CD14-positive monocyte (primary cell): ENCODE measurements around the gene CSMD2. TPM values are rescaled to one million over a fixed set of nuclear protein-coding genes. Genes with fewer than 3 reads are reported as not detected.

Experiments
- DNase-seq, 3 donors: peaks; one replicate each; pipeline ENCODE4 v3.0.0-alpha.2; 2011 to 2022
- H2AFZ ChIP-seq: 2 replicates; pipeline ENCODE4 v1.6.0; 2012; ENCODE audit warnings: mild to moderate bottlenecking, low read depth, low read length, inconsistent platforms; ENCODE audit not compliant: insufficient read depth, poor library complexity, severe bottlenecking
- H3K27ac ChIP-seq, 2 donors: 1 replicate in 1 of 2; 2 replicates in 1 of 2; pipeline ENCODE4 v1.5.1; 2012 to 2013; ENCODE audit warnings: low read length in 2 of 2, control low read depth in 1 of 2, inconsistent platforms in 1 of 2, low read depth in 1 of 2, mild to moderate bottlenecking in 1 of 2
- H3K27me3 ChIP-seq, 2 donors: one replicate each; pipeline versions ENCODE4 v1.6.0 to v1.6.1; 2011 to 2013; ENCODE audit warnings: low read length in 2 of 2; ENCODE audit not compliant: control insufficient read depth in 2 of 2, insufficient read depth in 2 of 2
- H3K36me3 ChIP-seq, 2 donors: replicated peaks in 1 of 2; 1 replicate in 1 of 2; 2 replicates in 1 of 2; pipeline versions ENCODE4 v1.5.1 to v1.6.1; 2012 to 2013; ENCODE audit warnings: low read length in 2 of 2, control low read depth in 1 of 2, inconsistent platforms in 1 of 2, mild to moderate bottlenecking in 1 of 2; ENCODE audit not compliant: insufficient read depth in 2 of 2, control insufficient read depth in 1 of 2
- H3K4me1 ChIP-seq, 2 donors: 1 replicate in 1 of 2; 2 replicates in 1 of 2; pipeline versions ENCODE4 v1.5.1 to v1.6.1; 2012 to 2013; ENCODE audit warnings: low read length in 2 of 2, control low read depth in 1 of 2, inconsistent platforms in 1 of 2, mild to moderate bottlenecking in 1 of 2, moderate library complexity in 1 of 2; ENCODE audit not compliant: insufficient read depth in 2 of 2, control insufficient read depth in 1 of 2
- H3K4me2 ChIP-seq: replicated peaks from 2 replicates; pipeline ENCODE3; 2012; ENCODE audit warnings: low read length, moderate library complexity, mild to moderate bottlenecking; ENCODE audit not compliant: poor library complexity, severe bottlenecking; ENCODE audit errors: extremely low read depth
- H3K4me3 ChIP-seq, 3 experiments: fragments of 200-600 bp in 1 of 3; sonication (generic) in 1 of 3; replicated peaks in 1 of 3; 1 replicate in 2 of 3; 2 replicates in 1 of 3; pipeline ENCODE4 v1.5.1; 2011 to 2013; ENCODE audit warnings: low read length in 3 of 3, mild to moderate bottlenecking in 3 of 3, control low read depth in 2 of 3, low read depth in 2 of 3, inconsistent platforms in 1 of 3, moderate library complexity in 1 of 3
- H3K79me2 ChIP-seq: 2 replicates; pipeline ENCODE4 v1.6.0; 2012; ENCODE audit warnings: mild to moderate bottlenecking, control low read depth, inconsistent platforms, low read length, moderate library complexity; ENCODE audit not compliant: insufficient read depth
- H3K9ac ChIP-seq: 2 replicates; pipeline ENCODE4 v1.6.0; 2017; ENCODE audit warnings: low read length, mild to moderate bottlenecking; ENCODE audit not compliant: insufficient read depth, poor library complexity, severe bottlenecking
- H3K9me3 ChIP-seq, 2 donors: replicated peaks in 1 of 2; 1 replicate in 1 of 2; 2 replicates in 1 of 2; pipeline versions ENCODE4 v1.5.1 to v1.6.1; 2012 to 2013; ENCODE audit warnings: low read length in 2 of 2, control low read depth in 1 of 2; ENCODE audit not compliant: control insufficient read depth in 1 of 2, insufficient read depth in 1 of 2
- H4K20me1 ChIP-seq: 2 replicates; pipeline ENCODE4 v1.6.0; 2012; ENCODE audit warnings: mild to moderate bottlenecking, low read length, control low read depth, moderate library complexity; ENCODE audit not compliant: insufficient read depth
- H3K27ac Mint-ChIP-seq, 7 donors: one replicate each; pipeline ENCODE4 v1.8.0; 2020; ENCODE audit warnings: mild to moderate bottlenecking in 7 of 7, mixed read lengths in 7 of 7, moderate library complexity in 6 of 7, inconsistent platforms in 2 of 7
- H3K27me3 Mint-ChIP-seq, 3 donors: one replicate each; pipeline ENCODE4 v1.8.0; 2021 to 2022; ENCODE audit warnings: low read depth in 3 of 3, mild to moderate bottlenecking in 3 of 3, mixed read lengths in 3 of 3, moderate library complexity in 3 of 3, inconsistent platforms in 1 of 3
- H3K36me3 Mint-ChIP-seq, 2 donors: one replicate each; pipeline ENCODE4 v1.8.0; 2020; ENCODE audit warnings: mixed read lengths in 2 of 2, inconsistent platforms in 1 of 2, mild to moderate bottlenecking in 1 of 2
- H3K4me1 Mint-ChIP-seq: one replicate; pipeline ENCODE4 v1.8.0; 2020; ENCODE audit warnings: mild to moderate bottlenecking, mixed read lengths
- H3K4me3 Mint-ChIP-seq, 2 donors: one replicate each; pipeline ENCODE4 v1.8.0; 2020; ENCODE audit warnings: mild to moderate bottlenecking in 2 of 2, mixed read lengths in 2 of 2, moderate library complexity in 1 of 2
- H3K9me3 Mint-ChIP-seq, 7 donors: one replicate each; pipeline ENCODE4 v1.8.0; 2020 to 2022; ENCODE audit warnings: mixed read lengths in 7 of 7, mild to moderate bottlenecking in 6 of 7, moderate library complexity in 6 of 7, inconsistent platforms in 2 of 7
- CTCF ChIP-seq: fragments of 200-600 bp; IDR thresholded peaks from one replicate; pipeline ENCODE4 v1.8.0; 2022; ENCODE audit warnings: antibody characterized with exemption, mild to moderate bottlenecking
- WGBS: methylation state at CpG from one replicate; pipeline ENCODE4 v1.1.5; 2013; ENCODE audit warnings: missing lambda C conversion rate; ENCODE audit not compliant: insufficient coverage; 5-methylcytosine and 5-hydroxymethylcytosine counted together
- intact Hi-C, 2 donors: fragments of 100-400 bp; cut with micrococcal nuclease; formaldehyde crosslinking; loops; one replicate each; pipeline versions ENCODE4 v1.15.0 to v1.15.1; 2023
- polyA plus RNA-seq, 3 donors: library from polyadenylated mRNA; depleted of rRNA in 1 of 3; unstranded in 2 of 3; stranded (reverse) in 1 of 3; fragments of 300-500 nt in 2 of 3; fragments of >200 nt in 1 of 3; fragmentation: Illumina TruSeq in 2 of 3; gene quantifications; 1 replicate in 2 of 3; 2 replicates in 1 of 3; pipeline ENCODE4 v1.2.3, GENCODE V29; 2012 to 2021

Gene CSMD2
- polyA plus RNA-seq, 3 donors, result 0.04 TPM; not detected in 2

- H3K4me1 Mint-ChIP-seq, result no peaks in the 10 kb centered on the region
Measured at GRCh38 chr1:34029954-34030353, 135.1 kb downstream of the CSMD2 start.

GRCh38 chr1:34029515-34029914, 135.5 kb downstream of the CSMD2 start:
- no peaks in the 10 kb centered on the region for H3K9me3 ChIP-seq
- no peak for DNase-seq
- 82% methylated on average over 3 of the region's 3 CpGs for WGBS
- Mint-ChIP-seq H3K9me3 (no peaks in the 10 kb centered on the region), H3K4me1 (no peaks in the 10 kb centered on the region), H3K27ac (no peak overlapping the region), H3K27me3 (peaks cover 2 to 8% (median 8%) of the 10 kb centered on the region in 3 donors), H3K4me3 (no peak overlapping the region), H3K36me3 (no peaks in the 10 kb centered on the region)
- H3K27me3 ChIP-seq, result no peaks in the 10 kb centered on the region
- H3K79me2 ChIP-seq, result no peaks in the 10 kb centered on the region
- H3K27ac ChIP-seq, result no peak overlapping the region
- no peak overlapping the region for H2AFZ ChIP-seq
- TF ChIP-seq CTCF, result no peak
- no peaks in the 10 kb centered on the region for H3K4me1 ChIP-seq
- no peak overlapping the region for H3K4me3 ChIP-seq
- H3K9ac ChIP-seq, result no peak overlapping the region
- intact Hi-C loops, result no loop called here
- no peaks in the 10 kb centered on the region for H4K20me1 ChIP-seq
- no peak overlapping the region for H3K4me2 ChIP-seq
- H3K36me3 ChIP-seq, result no peaks in the 10 kb centered on the region

More at GRCh38 chr1:34029954-34030353, 135.1 kb downstream of the CSMD2 start:
- H3K36me3 ChIP-seq, result no peaks in the 10 kb centered on the region
- no peak overlapping the region for H3K27ac Mint-ChIP-seq
- intact Hi-C loops, result no loop called here
- no peaks in the 10 kb centered on the region for H3K4me1 ChIP-seq
- no peaks in the 10 kb centered on the region for H4K20me1 ChIP-seq
- H3K9me3 ChIP-seq, result no peaks in the 10 kb centered on the region
- no peak overlapping the region for H3K4me3 ChIP-seq
- no peaks in the 10 kb centered on the region for H3K79me2 ChIP-seq
- no peak overlapping the region for H3K4me2 ChIP-seq
- H2AFZ ChIP-seq, result no peak overlapping the region
- no peak overlapping the region for H3K9ac ChIP-seq
- H3K4me3 Mint-ChIP-seq, result no peak overlapping the region
- H3K36me3 Mint-ChIP-seq, result no peaks in the 10 kb centered on the region
- TF ChIP-seq CTCF, result no peak
- no peak overlapping the region for H3K27ac ChIP-seq
- no peaks in the 10 kb centered on the region for H3K9me3 Mint-ChIP-seq
- H3K27me3 Mint-ChIP-seq, result peaks cover 2 to 8% (median 8%) of the 10 kb centered on the region in 3 donors
- no peaks in the 10 kb centered on the region for H3K27me3 ChIP-seq
- 90% methylated on average over 2 of the region's 2 CpGs for WGBS
- no peak for DNase-seq
